CD14-positive monocyte (primary cell): Measurements from ENCODE around the gene HP1BP3. TPM values are rescaled to one million over a fixed set of nuclear protein-coding genes. Genes with fewer than 3 reads are reported as not detected.

ENCODE experiments used
- DNase-seq, 3 donors: peaks; one replicate each; pipeline ENCODE4 v3.0.0-alpha.2; 2011 to 2022
- H2AFZ ChIP-seq: 2 replicates; pipeline ENCODE4 v1.6.0; 2012; ENCODE audit warnings: mild to moderate bottlenecking, low read depth, low read length, inconsistent platforms; ENCODE audit not compliant: insufficient read depth, poor library complexity, severe bottlenecking
- H3K27ac ChIP-seq, 2 donors: 1 replicate in 1 of 2; 2 replicates in 1 of 2; pipeline ENCODE4 v1.5.1; 2012 to 2013; ENCODE audit warnings: low read length in 2 of 2, control low read depth in 1 of 2, inconsistent platforms in 1 of 2, low read depth in 1 of 2, mild to moderate bottlenecking in 1 of 2
- H3K27me3 ChIP-seq, 2 donors: one replicate each; pipeline versions ENCODE4 v1.6.0 to v1.6.1; 2011 to 2013; ENCODE audit warnings: low read length in 2 of 2; ENCODE audit not compliant: control insufficient read depth in 2 of 2, insufficient read depth in 2 of 2
- H3K36me3 ChIP-seq, 2 donors: replicated peaks in 1 of 2; 1 replicate in 1 of 2; 2 replicates in 1 of 2; pipeline versions ENCODE4 v1.5.1 to v1.6.1; 2012 to 2013; ENCODE audit warnings: low read length in 2 of 2, control low read depth in 1 of 2, inconsistent platforms in 1 of 2, mild to moderate bottlenecking in 1 of 2; ENCODE audit not compliant: insufficient read depth in 2 of 2, control insufficient read depth in 1 of 2
- H3K4me1 ChIP-seq, 2 donors: 1 replicate in 1 of 2; 2 replicates in 1 of 2; pipeline versions ENCODE4 v1.5.1 to v1.6.1; 2012 to 2013; ENCODE audit warnings: low read length in 2 of 2, control low read depth in 1 of 2, inconsistent platforms in 1 of 2, mild to moderate bottlenecking in 1 of 2, moderate library complexity in 1 of 2; ENCODE audit not compliant: insufficient read depth in 2 of 2, control insufficient read depth in 1 of 2
- H3K4me2 ChIP-seq: replicated peaks from 2 replicates; pipeline ENCODE3; 2012; ENCODE audit warnings: low read length, moderate library complexity, mild to moderate bottlenecking; ENCODE audit not compliant: poor library complexity, severe bottlenecking; ENCODE audit errors: extremely low read depth
- H3K4me3 ChIP-seq, 3 experiments: fragments of 200-600 bp in 1 of 3; sonication (generic) in 1 of 3; replicated peaks in 1 of 3; 1 replicate in 2 of 3; 2 replicates in 1 of 3; pipeline ENCODE4 v1.5.1; 2011 to 2013; ENCODE audit warnings: low read length in 3 of 3, mild to moderate bottlenecking in 3 of 3, control low read depth in 2 of 3, low read depth in 2 of 3, inconsistent platforms in 1 of 3, moderate library complexity in 1 of 3
- H3K79me2 ChIP-seq: 2 replicates; pipeline ENCODE4 v1.6.0; 2012; ENCODE audit warnings: mild to moderate bottlenecking, control low read depth, inconsistent platforms, low read length, moderate library complexity; ENCODE audit not compliant: insufficient read depth
- H3K9ac ChIP-seq: 2 replicates; pipeline ENCODE4 v1.6.0; 2017; ENCODE audit warnings: low read length, mild to moderate bottlenecking; ENCODE audit not compliant: insufficient read depth, poor library complexity, severe bottlenecking
- H3K9me3 ChIP-seq, 2 donors: replicated peaks in 1 of 2; 1 replicate in 1 of 2; 2 replicates in 1 of 2; pipeline versions ENCODE4 v1.5.1 to v1.6.1; 2012 to 2013; ENCODE audit warnings: low read length in 2 of 2, control low read depth in 1 of 2; ENCODE audit not compliant: control insufficient read depth in 1 of 2, insufficient read depth in 1 of 2
- H4K20me1 ChIP-seq: 2 replicates; pipeline ENCODE4 v1.6.0; 2012; ENCODE audit warnings: mild to moderate bottlenecking, low read length, control low read depth, moderate library complexity; ENCODE audit not compliant: insufficient read depth
- H3K27ac Mint-ChIP-seq, 7 donors: one replicate each; pipeline ENCODE4 v1.8.0; 2020; ENCODE audit warnings: mild to moderate bottlenecking in 7 of 7, mixed read lengths in 7 of 7, moderate library complexity in 6 of 7, inconsistent platforms in 2 of 7
- H3K27me3 Mint-ChIP-seq, 3 donors: one replicate each; pipeline ENCODE4 v1.8.0; 2021 to 2022; ENCODE audit warnings: low read depth in 3 of 3, mild to moderate bottlenecking in 3 of 3, mixed read lengths in 3 of 3, moderate library complexity in 3 of 3, inconsistent platforms in 1 of 3
- H3K36me3 Mint-ChIP-seq, 2 donors: one replicate each; pipeline ENCODE4 v1.8.0; 2020; ENCODE audit warnings: mixed read lengths in 2 of 2, inconsistent platforms in 1 of 2, mild to moderate bottlenecking in 1 of 2
- H3K4me1 Mint-ChIP-seq: one replicate; pipeline ENCODE4 v1.8.0; 2020; ENCODE audit warnings: mild to moderate bottlenecking, mixed read lengths
- H3K4me3 Mint-ChIP-seq, 2 donors: one replicate each; pipeline ENCODE4 v1.8.0; 2020; ENCODE audit warnings: mild to moderate bottlenecking in 2 of 2, mixed read lengths in 2 of 2, moderate library complexity in 1 of 2
- H3K9me3 Mint-ChIP-seq, 7 donors: one replicate each; pipeline ENCODE4 v1.8.0; 2020 to 2022; ENCODE audit warnings: mixed read lengths in 7 of 7, mild to moderate bottlenecking in 6 of 7, moderate library complexity in 6 of 7, inconsistent platforms in 2 of 7
- WGBS: methylation state at CpG from one replicate; pipeline ENCODE4 v1.1.5; 2013; ENCODE audit warnings: missing lambda C conversion rate; ENCODE audit not compliant: insufficient coverage; 5-methylcytosine and 5-hydroxymethylcytosine counted together
- intact Hi-C, 2 donors: fragments of 100-400 bp; cut with micrococcal nuclease; formaldehyde crosslinking; loops; one replicate each; pipeline versions ENCODE4 v1.15.0 to v1.15.1; 2023
- polyA plus RNA-seq, 3 donors: library from polyadenylated mRNA; depleted of rRNA in 1 of 3; unstranded in 2 of 3; stranded (reverse) in 1 of 3; fragments of 300-500 nt in 2 of 3; fragments of >200 nt in 1 of 3; fragmentation: Illumina TruSeq in 2 of 3; gene quantifications; 1 replicate in 2 of 3; 2 replicates in 1 of 3; pipeline ENCODE4 v1.2.3, GENCODE V29; 2012 to 2021
- TF ChIP-seq, protein P1 (sequence below): fragments of 200-600 bp; IDR thresholded peaks from one replicate; pipeline ENCODE4 v1.8.0; 2022; ENCODE audit warnings: antibody characterized with exemption, mild to moderate bottlenecking

The HP1BP3 gene
- polyA plus RNA-seq, 3 donors: 121 to 137 (median 135) TPM

GRCh38 chr1:20830378-20830777 is 43.3 kb upstream of the HP1BP3 start:
- H3K79me2 ChIP-seq: no peaks in the 10 kb centered on the region
- no peak overlapping the region for H2AFZ ChIP-seq
- no peaks in the 10 kb centered on the region for H4K20me1 ChIP-seq
- no peak overlapping the region for H3K9ac ChIP-seq
- Mint-ChIP-seq H3K27me3 (no peaks in the 10 kb centered on the region), H3K36me3 (peaks cover 46 to 50% of the 10 kb centered on the region in 2 donors), H3K9me3 (peaks cover 0 to 4% (median 0%) of the 10 kb centered on the region in 7 donors), H3K4me1 (peaks cover 8% of the 10 kb centered on the region), H3K27ac (no peak overlapping the region), H3K4me3 (no peak overlapping the region)
- no peak overlapping the region for H3K27ac ChIP-seq
- H3K4me1 ChIP-seq: no peaks in the 10 kb centered on the region
- intact Hi-C loops: no loop called here
- TF ChIP-seq, protein P1, sequence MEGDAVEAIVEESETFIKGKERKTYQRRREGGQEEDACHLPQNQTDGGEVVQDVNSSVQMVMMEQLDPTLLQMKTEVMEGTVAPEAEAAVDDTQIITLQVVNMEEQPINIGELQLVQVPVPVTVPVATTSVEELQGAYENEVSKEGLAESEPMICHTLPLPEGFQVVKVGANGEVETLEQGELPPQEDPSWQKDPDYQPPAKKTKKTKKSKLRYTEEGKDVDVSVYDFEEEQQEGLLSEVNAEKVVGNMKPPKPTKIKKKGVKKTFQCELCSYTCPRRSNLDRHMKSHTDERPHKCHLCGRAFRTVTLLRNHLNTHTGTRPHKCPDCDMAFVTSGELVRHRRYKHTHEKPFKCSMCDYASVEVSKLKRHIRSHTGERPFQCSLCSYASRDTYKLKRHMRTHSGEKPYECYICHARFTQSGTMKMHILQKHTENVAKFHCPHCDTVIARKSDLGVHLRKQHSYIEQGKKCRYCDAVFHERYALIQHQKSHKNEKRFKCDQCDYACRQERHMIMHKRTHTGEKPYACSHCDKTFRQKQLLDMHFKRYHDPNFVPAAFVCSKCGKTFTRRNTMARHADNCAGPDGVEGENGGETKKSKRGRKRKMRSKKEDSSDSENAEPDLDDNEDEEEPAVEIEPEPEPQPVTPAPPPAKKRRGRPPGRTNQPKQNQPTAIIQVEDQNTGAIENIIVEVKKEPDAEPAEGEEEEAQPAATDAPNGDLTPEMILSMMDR: no peak
- WGBS: no CpG with 5 or more reads among the region's 2 CpGs
- DNase-seq: no peak
- H3K27me3 ChIP-seq: no peaks in the 10 kb centered on the region
- H3K4me3 ChIP-seq: no peak overlapping the region
- H3K9me3 ChIP-seq: no peaks in the 10 kb centered on the region
- no peak overlapping the region for H3K4me2 ChIP-seq
- H3K36me3 ChIP-seq: peaks cover 11 to 52% of the 10 kb centered on the region in 2 donors

DNA sequence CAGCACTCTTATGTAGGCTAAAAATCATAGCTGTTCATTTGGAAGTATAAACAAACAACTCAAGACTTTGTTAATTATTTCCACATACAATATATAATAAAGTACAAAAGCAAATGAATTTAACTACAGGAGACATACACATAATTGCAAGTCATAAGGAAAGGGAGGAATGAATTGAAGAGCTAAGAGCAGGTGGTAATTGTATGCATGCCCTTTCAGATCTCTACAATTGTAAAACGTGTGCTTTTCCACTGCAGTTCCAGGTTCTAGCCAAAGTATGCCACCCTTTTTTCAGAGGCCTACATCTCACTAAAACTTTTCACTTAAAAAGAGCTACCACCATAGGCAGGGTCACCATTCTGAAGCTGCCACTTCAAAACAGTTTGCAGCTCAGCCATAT is 42.8 kb upstream of the HP1BP3 start:
- Histone ChIP-seq H3K4me3 (no peak overlapping the region), H3K9ac (no peak overlapping the region), H4K20me1 (no peaks in the 10 kb centered on the region), H3K4me2 (no peak overlapping the region), H3K79me2 (no peaks in the 10 kb centered on the region), H3K27me3 (no peaks in the 10 kb centered on the region), H3K27ac (no peak overlapping the region), H2AFZ (no peak overlapping the region), H3K9me3 (no peaks in the 10 kb centered on the region), H3K4me1 (no peaks in the 10 kb centered on the region), H3K36me3 (peaks cover 13 to 56% of the 10 kb centered on the region in 2 donors)
- Mint-ChIP-seq H3K36me3 (peaks cover 46 to 53% of the 10 kb centered on the region in 2 donors), H3K4me3 (no peak overlapping the region), H3K4me1 (peaks cover 3% of the 10 kb centered on the region), H3K27me3 (no peaks in the 10 kb centered on the region), H3K9me3 (peaks cover 0 to 4% (median 0%) of the 10 kb centered on the region in 7 donors), H3K27ac (no peak overlapping the region)
- no peak for DNase-seq
- TF ChIP-seq, protein P1: no peak
- intact Hi-C loops: no loop called here
- WGBS: 80% methylated on average over 1 of the region's 1 CpG
